HS-5 (cell line): ENCODE data around the gene SPATS1.

Experiments
- DNase-seq: peaks from one replicate; pipeline ENCODE4 v3.0.0-alpha.2; 2012; ENCODE audit warnings: low read depth

SPATS1 gene

GRCh38 chr6:44388887-44389286 lies 46.4 kb downstream of the SPATS1 start:
- DNase-seq: no peak

- DNase-seq: no peak
These were observed 47.8 kb downstream of the SPATS1 start for GRCh38 chr6:44390158-44390683.
